Ascending aorta (tissue), 2 donors: Measurements from ENCODE around the gene RSPH6A. TPM values are rescaled to one million over a fixed set of nuclear protein-coding genes. Genes with fewer than 3 reads are reported as not detected.

Source experiments
- DNase-seq, 2 donors: peaks; one replicate each; pipeline ENCODE4 v3.0.0-alpha.2; 2019; ENCODE audit warnings: low spot score in 2 of 2
- H3K27ac ChIP-seq, 2 donors: fragments of 200-600 bp; sonication (generic); one replicate each; pipeline ENCODE4 v1.5.1; 2016 to 2017; ENCODE audit warnings: mild to moderate bottlenecking in 1 of 2
- H3K27me3 ChIP-seq: fragments of 200-600 bp; sonication (generic); one replicate; pipeline ENCODE4 v1.5.1; 2017
- H3K36me3 ChIP-seq, 2 donors: fragments of 200-600 bp; sonication (generic); one replicate each; pipeline ENCODE4 v1.5.1; 2016
- H3K4me1 ChIP-seq, 2 donors: fragments of 200-600 bp; sonication (generic); one replicate each; pipeline ENCODE4 v1.5.1; 2016 to 2017; ENCODE audit warnings: mild to moderate bottlenecking in 1 of 2
- H3K4me3 ChIP-seq, 2 donors: fragments of 200-600 bp; sonication (generic); one replicate each; pipeline ENCODE4 v1.5.1; 2016 to 2017; ENCODE audit warnings: mild to moderate bottlenecking in 1 of 2
- H3K9me3 ChIP-seq, 2 donors: fragments of 200-600 bp; sonication (generic); one replicate each; pipeline ENCODE4 v1.5.1; 2016
- CTCF ChIP-seq, 3 experiments: fragments of 200-600 bp in 2 of 3; fragments of 450-650 bp in 1 of 3; sonication (generic) in 2 of 3; IDR thresholded peaks; one replicate each; pipeline ENCODE4 v1.5.1; 2016 to 2019; ENCODE audit warnings: antibody characterized with exemption in 3 of 3, mild to moderate bottlenecking in 1 of 3, moderate library complexity in 1 of 3
- intact Hi-C: fragments of 100-400 bp; cut with DNase I; formaldehyde crosslinking; loops from one replicate; pipeline ENCODE4 v1.15.1; 2023
- total RNA-seq: library from RNA; depleted of rRNA; stranded (reverse); fragments of >200 nt; gene quantifications from one replicate; pipeline ENCODE4 v1.1.0, GENCODE V29; 2016

The RSPH6A gene
- total RNA-seq, 1 donor from 2014 or later: not detected

GRCh38 chr19:45848922-45849321, 33.8 kb upstream of the RSPH6A start:
- Histone ChIP-seq H3K27ac (no peak overlapping the region), H3K9me3 (no peaks in the 10 kb centered on the region), H3K4me3 (no peak overlapping the region), H3K36me3 (peaks cover 73 to 99% of the 10 kb centered on the region in 2 donors), H3K27me3 (no peaks in the 10 kb centered on the region), H3K4me1 (no peaks in the 10 kb centered on the region)
- DNase-seq: no peak
- no peak for TF ChIP-seq CTCF (IDR thresholded peaks at IDR 0.05)
- intact Hi-C loops: no loop called here

- Histone ChIP-seq H3K27ac (no peak overlapping the region), H3K4me3 (no peak overlapping the region), H3K27me3 (no peaks in the 10 kb centered on the region), H3K36me3 (peaks cover 73 to 99% of the 10 kb centered on the region in 2 donors), H3K4me1 (no peaks in the 10 kb centered on the region), H3K9me3 (no peaks in the 10 kb centered on the region)
- no peak for TF ChIP-seq CTCF (IDR thresholded peaks at IDR 0.05)
- intact Hi-C loops: no loop called here
- DNase-seq: no peak
These were observed 32.6 kb upstream of the RSPH6A start for GRCh38 chr19:45847663-45848062.

- H3K27ac ChIP-seq: no peak overlapping the region
- DNase-seq: no peak
- no peak overlapping the region for H3K4me3 ChIP-seq
- no peaks in the 10 kb centered on the region for H3K27me3 ChIP-seq
- H3K9me3 ChIP-seq: no peaks in the 10 kb centered on the region
- intact Hi-C loops: no loop called here
- peaks cover 76 to 98% of the 10 kb centered on the region in 2 donors for H3K36me3 ChIP-seq
- H3K4me1 ChIP-seq: no peaks in the 10 kb centered on the region
- TF ChIP-seq CTCF (IDR thresholded peaks at IDR 0.05): no peak
These were observed 27.1 kb upstream of the RSPH6A start for GRCh38 chr19:45842198-45842597.

GRCh38 chr19:45834970-45835369, 19.9 kb upstream of the RSPH6A start:
- DNase-seq: no peak
- Histone ChIP-seq H3K36me3 (peaks cover 88 to 99% of the 10 kb centered on the region in 2 donors), H3K4me3 (no peak overlapping the region), H3K4me1 (no peaks in the 10 kb centered on the region), H3K27ac (no peak overlapping the region), H3K27me3 (no peaks in the 10 kb centered on the region), H3K9me3 (no peaks in the 10 kb centered on the region)
- intact Hi-C loops: no loop called here
- no peak for TF ChIP-seq CTCF (IDR thresholded peaks at IDR 0.05)

- Histone ChIP-seq H3K27ac (no peak overlapping the region), H3K4me3 (no peak overlapping the region), H3K9me3 (no peaks in the 10 kb centered on the region), H3K27me3 (no peaks in the 10 kb centered on the region), H3K4me1 (no peaks in the 10 kb centered on the region), H3K36me3 (peaks cover 87 to 100% of the 10 kb centered on the region in 2 donors)
- DNase-seq: no peak
- intact Hi-C loops: no loop called here
- TF ChIP-seq CTCF (IDR thresholded peaks at IDR 0.05): no peak
These were observed 13.8 kb upstream of the RSPH6A start for GRCh38 chr19:45828945-45829344.

- no peak for TF ChIP-seq CTCF (IDR thresholded peaks at IDR 0.05)
- no peak for DNase-seq
- Histone ChIP-seq H3K36me3 (peaks cover 86 to 100% of the 10 kb centered on the region in 2 donors), H3K27me3 (no peaks in the 10 kb centered on the region), H3K4me1 (no peaks in the 10 kb centered on the region), H3K4me3 (no peak overlapping the region), H3K27ac (no peak overlapping the region), H3K9me3 (no peaks in the 10 kb centered on the region)
- intact Hi-C loops: no loop called here
These were observed 13.4 kb upstream of the RSPH6A start for GRCh38 chr19:45828523-45828922.
